Common myeloid progenitor, CD34-positive (primary cell): Measurements from ENCODE around the gene BTBD9.
"Not testable (repeated sequence)": the region's sequence is repeated elsewhere in the genome, so short reads cannot be mapped to it uniquely, and the experiment has no call there.

Source experiments
- CTCF ChIA-PET: fragments of 350-600 bp; sonication (Branson Sonifier 250); formaldehyde crosslinking; loops from one replicate; lab custom pipeline; 2021; ENCODE audit warnings: antibody characterized with exemption; lab: Charles Lee
- POLR2A ChIA-PET: fragments of 350-600 bp; sonication (Branson Sonifier 250); formaldehyde crosslinking; loops from one replicate; lab custom pipeline; 2021; ENCODE audit warnings: antibody characterized with exemption; lab: Charles Lee
- DNase-seq, 3 donors: peaks; one replicate each; pipeline versions ENCODE4 v3.0.0 to v3.0.0-alpha.2; 2013
- H3K27ac ChIP-seq, 2 experiments: 1 replicate in 1 of 2; 2 replicates in 1 of 2; pipeline ENCODE4 v1.7.0; 2013; ENCODE audit warnings: inconsistent platforms in 2 of 2, low read length in 2 of 2, mild to moderate bottlenecking in 2 of 2, low read depth in 1 of 2, moderate library complexity in 1 of 2; ENCODE audit not compliant: severe bottlenecking in 2 of 2, insufficient read depth in 1 of 2, poor library complexity in 1 of 2
- H3K27me3 ChIP-seq, 5 experiments: replicated peaks in 2 of 5; 1 replicate in 3 of 5; 2 replicates in 2 of 5; pipeline versions ENCODE4 v1.6.1 to v1.7.0; 2013; ENCODE audit warnings: low read length in 4 of 5, mild to moderate bottlenecking in 2 of 5, moderate library complexity in 2 of 5, inconsistent platforms in 1 of 5; ENCODE audit not compliant: insufficient read depth in 5 of 5, control insufficient read depth in 4 of 5
- H3K36me3 ChIP-seq, 4 experiments: 1 replicate in 2 of 4; 2 replicates in 2 of 4; pipeline versions ENCODE4 v1.6.1 to v1.7.0; 2013; ENCODE audit warnings: low read length in 3 of 4, control low read depth in 1 of 4, mild to moderate bottlenecking in 1 of 4; ENCODE audit not compliant: control insufficient read depth in 4 of 4, insufficient read depth in 4 of 4
- H3K4me1 ChIP-seq, 4 experiments: 1 replicate in 3 of 4; 2 replicates in 1 of 4; pipeline versions ENCODE4 v1.6.1 to v1.7.1; 2013; ENCODE audit warnings: low read length in 3 of 4, mild to moderate bottlenecking in 3 of 4, control low read depth in 1 of 4, inconsistent platforms in 1 of 4, moderate library complexity in 1 of 4; ENCODE audit not compliant: control insufficient read depth in 4 of 4, insufficient read depth in 4 of 4; ENCODE audit errors: control extremely low read depth in 1 of 4
- H3K4me3 ChIP-seq, 7 experiments: 1 replicate in 4 of 7; 2 replicates in 3 of 7; pipeline versions ENCODE4 v1.5.1 to v1.7.0; 2013; ENCODE audit warnings: mild to moderate bottlenecking in 7 of 7, low read length in 6 of 7, moderate library complexity in 6 of 7, inconsistent platforms in 2 of 7, low read depth in 2 of 7, control low read depth in 1 of 7; ENCODE audit not compliant: insufficient read depth in 4 of 7, control insufficient read depth in 1 of 7; ENCODE audit errors: extremely low read depth in 1 of 7
- H3K9me3 ChIP-seq, 5 experiments: 1 replicate in 4 of 5; 2 replicates in 1 of 5; pipeline versions ENCODE4 v1.6.1 to v1.7.1; 2013; ENCODE audit warnings: low read length in 4 of 5, mild to moderate bottlenecking in 2 of 5, inconsistent platforms in 1 of 5, low read depth in 1 of 5, moderate library complexity in 1 of 5; ENCODE audit not compliant: control insufficient read depth in 4 of 5, insufficient read depth in 2 of 5; ENCODE audit errors: control extremely low read depth in 1 of 5
- WGBS: methylation state at CpG from one replicate; pipeline ENCODE4 v1.1.5; 2013; ENCODE audit not compliant: insufficient coverage; 5-methylcytosine and 5-hydroxymethylcytosine counted together

BTBD9 gene

GRCh38 chr6:38127284-38127683, 512.4 kb downstream of the BTBD9 start:
- Histone ChIP-seq H3K27ac (no peak overlapping the region), H3K9me3 (peaks cover 0 to 16% (median 3%) of the 10 kb centered on the region in 5 experiments), H3K4me1 (no peaks in the 10 kb centered on the region), H3K27me3 (no peaks in the 10 kb centered on the region), H3K36me3 (peaks cover 7 to 26% (median 13%) of the 10 kb centered on the region in 4 experiments), H3K4me3 (no peak overlapping the region)
- no peak for DNase-seq
- WGBS: 100% methylated on average over 1 of the region's 4 CpGs
- POLR2A ChIA-PET: interaction anchor here (0.6 kb wide), 1 partner anchor 447 kb away, joined by 3 read pairs; no protein-coding TSS in a partner anchor
- CTCF ChIA-PET: interaction anchor here (0.7 to 1.5 kb wide), 2 partner anchors 9 to 19 kb away, joined by 3 read pairs; no protein-coding TSS in a partner anchor

GRCh38 chr6:38124224-38124926, 515.4 kb downstream of the BTBD9 start:
- 98% methylated on average over 30 of the region's 40 CpGs for WGBS
- POLR2A ChIA-PET: not testable (repeated sequence)
- H3K36me3 ChIP-seq: peaks cover 7 to 43% (median 25%) of the 10 kb centered on the region in 4 experiments

GRCh38 chr6:38119516-38119915, 520.2 kb downstream of the BTBD9 start:
- Histone ChIP-seq H3K4me3 (no peak overlapping the region), H3K4me1 (peaks cover 0 to 4% (median 1%) of the 10 kb centered on the region in 4 experiments), H3K27ac (no peak overlapping the region), H3K9me3 (peaks cover 0 to 2% (median 0%) of the 10 kb centered on the region in 5 experiments), H3K36me3 (peaks cover 10 to 37% (median 25%) of the 10 kb centered on the region in 4 experiments), H3K27me3 (no peaks in the 10 kb centered on the region)
- CTCF ChIA-PET: interaction anchor here (1.1 to 1.3 kb wide), 2 partner anchors 8 to 13 kb away, joined by 3 read pairs; no protein-coding TSS in a partner anchor
- no peak for DNase-seq
- POLR2A ChIA-PET: interaction anchor here (0.6 kb wide), 1 partner anchor 269 kb away, joined by 4 read pairs; no protein-coding TSS in a partner anchor
- 92% methylated on average over 6 of the region's 6 CpGs for WGBS

More at GRCh38 chr6:38124224-38124926, 515.4 kb downstream of the BTBD9 start:
- H3K4me3 ChIP-seq, H3K27me3 ChIP-seq, H3K27ac ChIP-seq, DNase-seq, H3K4me1 ChIP-seq: not testable (repeated sequence)
- CTCF ChIA-PET: interaction anchor here (0.6 kb wide), 1 partner anchor 270 kb away, joined by 3 read pairs; no protein-coding TSS in a partner anchor
- H3K9me3 ChIP-seq: peaks cover 0 to 16% (median 3%) of the 10 kb centered on the region in 5 experiments

GRCh38 chr6:38118791-38119365, 520.9 kb downstream of the BTBD9 start:
- Histone ChIP-seq H3K27me3 (no peaks in the 10 kb centered on the region), H3K27ac (no peak overlapping the region), H3K4me1 (peaks cover 0 to 4% (median 1%) of the 10 kb centered on the region in 4 experiments), H3K9me3 (no peaks in the 10 kb centered on the region), H3K36me3 (peaks cover 10 to 39% (median 25%) of the 10 kb centered on the region in 4 experiments), H3K4me3 (no peak overlapping the region)
- no peak for DNase-seq
- POLR2A ChIA-PET: no interaction called here
- WGBS: 94% methylated on average over 2 of the region's 2 CpGs
- CTCF ChIA-PET: interaction anchor here (1.1 to 1.3 kb wide), 2 partner anchors 8 to 14 kb away, joined by 3 read pairs; no protein-coding TSS in a partner anchor
